Measurements from ENCODE around the gene FASTK. TPM values are rescaled to one million over a fixed set of nuclear protein-coding genes. Genes with fewer than 3 reads are reported as not detected.
A peak's percentile ranks its signal among the peaks of the same experiment; 100 is the strongest.

FASTK gene
- total RNA-seq, 1 donor, result 87.6 TPM

DNA sequence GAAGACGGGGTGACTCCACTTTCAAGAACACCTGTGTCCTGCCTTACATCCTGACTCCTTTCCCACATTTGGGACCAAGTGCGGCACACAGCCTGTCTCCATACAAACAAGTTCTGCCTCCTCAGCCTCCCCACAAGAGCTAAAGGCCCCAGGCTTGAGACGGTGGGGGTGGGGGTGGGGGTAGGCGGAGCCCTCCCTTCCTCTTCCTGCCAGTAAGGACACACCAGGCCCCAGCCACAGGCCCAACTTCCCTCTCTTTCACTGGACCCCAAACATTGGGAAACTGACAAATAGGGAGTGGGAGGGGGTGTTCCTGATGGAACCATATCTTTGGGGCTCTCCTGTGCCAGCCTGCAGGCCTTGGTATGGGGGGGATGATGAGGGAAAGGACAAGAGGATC lies 27.5 kb downstream of the FASTK start:
- no peak overlapping the region for H2AFZ ChIP-seq (ENCODE audit: low read length)
- no peak for DNase-seq (ENCODE audit: insufficient read length, low spot score, missing footprints)
- no peak overlapping the region for H3K27ac ChIP-seq (ENCODE audit: low read depth, low read length)
- H3K4me1 ChIP-seq (ENCODE audit: insufficient read depth, low read length), result peaks cover 11% of the 10 kb centered on the region
- no peaks in the 10 kb centered on the region for H3K9me3 ChIP-seq (ENCODE audit: low read depth, low read length)
- H3K4me2 ChIP-seq (ENCODE audit: insufficient read depth, low read length), result no peak overlapping the region
- no peaks in the 10 kb centered on the region for H3K79me2 ChIP-seq (ENCODE audit: insufficient read depth, low read length)
- peaks cover 4% of the 10 kb centered on the region for H3K36me3 ChIP-seq (ENCODE audit: insufficient read depth, low read length)
- no peak overlapping the region for H3K4me3 ChIP-seq (ENCODE audit: insufficient read depth, low read length)
- no peaks in the 10 kb centered on the region for H3K27me3 ChIP-seq (ENCODE audit: insufficient read depth, low read length)
- TF ChIP-seq, protein P1, sequence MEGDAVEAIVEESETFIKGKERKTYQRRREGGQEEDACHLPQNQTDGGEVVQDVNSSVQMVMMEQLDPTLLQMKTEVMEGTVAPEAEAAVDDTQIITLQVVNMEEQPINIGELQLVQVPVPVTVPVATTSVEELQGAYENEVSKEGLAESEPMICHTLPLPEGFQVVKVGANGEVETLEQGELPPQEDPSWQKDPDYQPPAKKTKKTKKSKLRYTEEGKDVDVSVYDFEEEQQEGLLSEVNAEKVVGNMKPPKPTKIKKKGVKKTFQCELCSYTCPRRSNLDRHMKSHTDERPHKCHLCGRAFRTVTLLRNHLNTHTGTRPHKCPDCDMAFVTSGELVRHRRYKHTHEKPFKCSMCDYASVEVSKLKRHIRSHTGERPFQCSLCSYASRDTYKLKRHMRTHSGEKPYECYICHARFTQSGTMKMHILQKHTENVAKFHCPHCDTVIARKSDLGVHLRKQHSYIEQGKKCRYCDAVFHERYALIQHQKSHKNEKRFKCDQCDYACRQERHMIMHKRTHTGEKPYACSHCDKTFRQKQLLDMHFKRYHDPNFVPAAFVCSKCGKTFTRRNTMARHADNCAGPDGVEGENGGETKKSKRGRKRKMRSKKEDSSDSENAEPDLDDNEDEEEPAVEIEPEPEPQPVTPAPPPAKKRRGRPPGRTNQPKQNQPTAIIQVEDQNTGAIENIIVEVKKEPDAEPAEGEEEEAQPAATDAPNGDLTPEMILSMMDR (IDR thresholded peaks at IDR 0.05; ENCODE audit: extremely low read depth, low read depth, low read length), result no peak
- peaks cover 6% of the 10 kb centered on the region for H4K20me1 ChIP-seq (ENCODE audit: insufficient read depth, low read length)

DNA sequence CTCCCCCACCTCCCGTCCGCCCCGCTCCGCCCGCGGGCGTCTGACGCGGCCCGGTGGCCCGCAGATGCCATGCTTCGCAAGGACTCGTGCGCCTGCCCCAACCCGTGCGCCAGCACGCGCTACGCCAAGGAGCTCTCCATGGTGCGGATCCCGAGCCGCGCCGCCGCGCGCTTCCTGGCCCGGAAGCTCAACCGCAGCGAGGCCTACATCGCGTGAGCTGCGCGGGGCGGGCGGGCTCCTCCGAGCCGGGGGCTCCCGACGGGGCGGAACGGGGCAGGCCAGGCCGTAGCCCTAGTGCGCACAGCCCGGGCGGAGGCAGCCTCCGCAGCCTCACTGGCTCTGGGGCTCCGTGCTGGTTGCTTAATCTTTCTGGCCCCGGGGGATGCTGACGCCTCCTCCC lies 29.5 kb downstream of the FASTK start:
- peaks cover 12% of the 10 kb centered on the region for H4K20me1 ChIP-seq (ENCODE audit: insufficient read depth, low read length)
- no peaks in the 10 kb centered on the region for H3K9me3 ChIP-seq (ENCODE audit: low read depth, low read length)
- no peaks in the 10 kb centered on the region for H3K27me3 ChIP-seq (ENCODE audit: insufficient read depth, low read length)
- H2AFZ ChIP-seq (ENCODE audit: low read length), result no peak overlapping the region
- peaks cover 12% of the 10 kb centered on the region for H3K4me1 ChIP-seq (ENCODE audit: insufficient read depth, low read length)
- H3K27ac ChIP-seq (ENCODE audit: low read depth, low read length), result no peak overlapping the region
- peaks cover 4% of the 10 kb centered on the region for H3K36me3 ChIP-seq (ENCODE audit: insufficient read depth, low read length)
- peak overlapping the region; percentile 48 for H3K4me2 ChIP-seq (ENCODE audit: insufficient read depth, low read length)
- no peaks in the 10 kb centered on the region for H3K79me2 ChIP-seq (ENCODE audit: insufficient read depth, low read length)
- H3K4me3 ChIP-seq (ENCODE audit: insufficient read depth, low read length), result no peak overlapping the region
- TF ChIP-seq, protein P1 (IDR thresholded peaks at IDR 0.05; ENCODE audit: extremely low read depth, low read depth, low read length), result no peak
- peak; percentile 98 for DNase-seq (ENCODE audit: insufficient read length, low spot score, missing footprints)

DNA sequence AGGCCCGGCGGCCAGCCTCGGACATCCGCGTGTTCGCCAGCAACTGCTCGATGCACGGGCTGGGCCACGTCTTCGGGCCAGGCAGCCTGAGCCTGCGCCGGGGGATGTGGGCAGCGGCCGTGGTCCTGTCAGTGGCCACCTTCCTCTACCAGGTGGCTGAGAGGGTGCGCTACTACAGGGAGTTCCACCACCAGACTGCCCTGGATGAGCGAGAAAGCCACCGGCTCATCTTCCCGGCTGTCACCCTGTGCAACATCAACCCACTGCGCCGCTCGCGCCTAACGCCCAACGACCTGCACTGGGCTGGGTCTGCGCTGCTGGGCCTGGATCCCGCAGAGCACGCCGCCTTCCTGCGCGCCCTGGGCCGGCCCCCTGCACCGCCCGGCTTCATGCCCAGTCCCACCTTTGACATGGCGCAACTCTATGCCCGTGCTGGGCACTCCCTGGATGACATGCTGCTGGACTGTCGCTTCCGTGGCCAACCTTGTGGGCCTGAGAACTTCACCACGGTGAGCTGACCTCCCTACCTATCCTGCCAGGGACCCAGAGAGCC lies 31.6 kb downstream of the FASTK start:
- H3K4me3 ChIP-seq (ENCODE audit: insufficient read depth, low read length), result no peak overlapping the region
- H3K9me3 ChIP-seq (ENCODE audit: low read depth, low read length), result no peaks in the 10 kb centered on the region
- H3K79me2 ChIP-seq (ENCODE audit: insufficient read depth, low read length), result no peaks in the 10 kb centered on the region
- TF ChIP-seq, protein P1 (IDR thresholded peaks at IDR 0.05; ENCODE audit: extremely low read depth, low read depth, low read length), result no peak
- no peak overlapping the region for H2AFZ ChIP-seq (ENCODE audit: low read length)
- H3K36me3 ChIP-seq (ENCODE audit: insufficient read depth, low read length), result peaks cover 4% of the 10 kb centered on the region
- DNase-seq (ENCODE audit: insufficient read length, low spot score, missing footprints), result no peak
- peaks cover 12% of the 10 kb centered on the region for H3K4me1 ChIP-seq (ENCODE audit: insufficient read depth, low read length)
- H3K27me3 ChIP-seq (ENCODE audit: insufficient read depth, low read length), result no peaks in the 10 kb centered on the region
- no peak overlapping the region for H3K4me2 ChIP-seq (ENCODE audit: insufficient read depth, low read length)
- peaks cover 12% of the 10 kb centered on the region for H4K20me1 ChIP-seq (ENCODE audit: insufficient read depth, low read length)
- H3K27ac ChIP-seq (ENCODE audit: low read depth, low read length), result no peak overlapping the region

DNA sequence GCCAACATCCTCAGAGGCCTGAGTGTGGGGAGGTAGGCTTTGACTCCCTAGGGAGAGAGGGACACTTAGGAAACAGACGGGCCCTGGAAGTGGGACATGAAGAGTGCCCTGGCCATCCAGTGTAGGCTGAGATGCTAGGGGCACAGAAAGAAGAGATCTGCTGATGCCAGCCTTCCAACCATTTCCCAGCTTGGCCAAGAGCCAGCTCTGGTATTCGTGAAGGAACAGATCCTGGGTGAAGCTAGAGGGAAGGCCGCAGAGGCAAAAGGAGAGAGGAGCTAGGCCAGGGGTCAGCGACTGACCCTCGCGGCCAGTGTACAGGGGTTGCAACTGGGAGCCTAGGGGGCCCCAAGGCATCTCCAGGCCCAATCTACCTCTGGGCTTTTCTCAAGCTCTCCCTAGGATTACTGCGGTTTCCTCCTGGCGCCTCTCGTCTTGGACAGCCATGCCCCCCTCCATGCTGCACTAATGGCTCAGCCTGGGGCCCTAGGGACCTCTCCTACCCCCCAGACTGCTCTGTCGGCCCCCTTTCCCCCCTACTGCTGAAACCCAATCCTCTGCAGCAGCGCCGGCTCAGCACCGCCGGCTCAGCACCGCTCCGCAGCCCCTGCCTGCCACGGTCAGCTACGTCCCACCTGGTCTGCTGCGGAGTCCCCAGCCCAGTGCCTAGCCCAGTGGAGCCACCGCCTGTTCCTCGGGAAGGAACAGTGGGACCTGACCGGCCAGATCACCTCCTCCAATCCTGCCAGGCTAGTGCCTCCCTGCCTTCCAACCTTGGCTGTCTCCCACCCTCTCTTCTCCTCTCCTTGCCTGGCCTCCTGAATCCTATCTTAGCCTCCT lies 32.4 kb downstream of the FASTK start, which contains the start of gene ASIC3:
TSS of gene ASIC3 (plus strand) at position 556 of the 840 bp plus-strand sequence. CDS start 355 bp downstream, outside the sequence.
- H2AFZ ChIP-seq (ENCODE audit: low read length), result no peak within 1 kb of the TSS
- no peak within 1 kb of the TSS for H3K4me2 ChIP-seq (ENCODE audit: insufficient read depth, low read length)
- H4K20me1 ChIP-seq (ENCODE audit: insufficient read depth, low read length), result peaks cover 12% of the 10 kb centered on the region
- no peaks in the 10 kb centered on the region for H3K9me3 ChIP-seq (ENCODE audit: low read depth, low read length)
- no peaks in the 10 kb centered on the region for H3K27me3 ChIP-seq (ENCODE audit: insufficient read depth, low read length)
- H3K79me2 ChIP-seq (ENCODE audit: insufficient read depth, low read length), result no peaks in the 10 kb centered on the region
- no peak within 1 kb of the TSS for H3K27ac ChIP-seq (ENCODE audit: low read depth, low read length)
- H3K4me3 ChIP-seq (ENCODE audit: insufficient read depth, low read length), result no peak within 1 kb of the TSS
- peaks cover 12% of the 10 kb centered on the region for H3K4me1 ChIP-seq (ENCODE audit: insufficient read depth, low read length)
- TF ChIP-seq, protein P1 (IDR thresholded peaks at IDR 0.05; ENCODE audit: extremely low read depth, low read depth, low read length), result no peak
- peaks cover 4% of the 10 kb centered on the region for H3K36me3 ChIP-seq (ENCODE audit: insufficient read depth, low read length)
- DNase-seq (ENCODE audit: insufficient read length, low spot score, missing footprints), result no peak
